HEK293T (cell line): ENCODE measurements around the gene KCNN3.
A peak's percentile ranks its signal among the peaks of the same experiment; 100 is the strongest.

Source experiments
- CTCF ChIA-PET: fragments of 350-600 bp; formaldehyde crosslinking; extraction: SDS; loops from one replicate; lab custom pipeline; 2021; ENCODE audit warnings: antibody characterized with exemption, inconsistent platforms; lab: Yijun Ruan, JAX
- POLR2A ChIA-PET: fragments of 350-600 bp; formaldehyde crosslinking; extraction: SDS; loops from one replicate; lab custom pipeline; 2020; ENCODE audit warnings: antibody characterized with exemption, inconsistent platforms; lab: Yijun Ruan, JAX
- DNase-seq: peaks from one replicate; pipeline ENCODE4 v3.0.0; 2012; ENCODE audit warnings: mixed read lengths; ENCODE audit errors: extremely low spot score
- ARNT ChIP-seq: fragments of 450-650 bp; IDR thresholded peaks from 2 replicates; pipeline ENCODE4 v1.6.1; 2017; ENCODE audit warnings: mild to moderate bottlenecking
- BHLHE40 ChIP-seq: fragments of 450-650 bp; IDR thresholded peaks from 2 replicates; pipeline ENCODE4 v1.6.1; 2016; ENCODE audit warnings: mild to moderate bottlenecking, moderate library complexity, borderline replicate concordance
- CTBP1 ChIP-seq: fragments of 450-650 bp; IDR thresholded peaks from 2 replicates; pipeline ENCODE4 v1.6.1; 2016; ENCODE audit warnings: borderline replicate concordance
- ELF4 ChIP-seq: fragments of 450-650 bp; IDR thresholded peaks from 2 replicates; pipeline ENCODE4 v1.6.1; 2017; ENCODE audit warnings: antibody characterized with exemption
- FOXA1 ChIP-seq: fragments of 450-650 bp; IDR thresholded peaks from 2 replicates; pipeline ENCODE4 v1.6.1; 2016; ENCODE audit warnings: mild to moderate bottlenecking
- FOXK2 ChIP-seq: fragments of 450-650 bp; IDR thresholded peaks from 2 replicates; pipeline ENCODE4 v1.6.1; 2016; ENCODE audit warnings: mild to moderate bottlenecking
- FOXM1 ChIP-seq: fragments of 450-650 bp; IDR thresholded peaks from 2 replicates; pipeline ENCODE4 v1.6.1; 2017; ENCODE audit warnings: mild to moderate bottlenecking, borderline replicate concordance
- HDGF ChIP-seq: fragments of 450-650 bp; IDR thresholded peaks from 2 replicates; pipeline ENCODE4 v1.6.1; 2017; ENCODE audit warnings: antibody characterized with exemption, borderline replicate concordance
- L3MBTL2 ChIP-seq: fragments of 450-650 bp; conservative IDR thresholded peaks from 2 replicates; pipeline ENCODE4 v1.6.1; 2016; ENCODE audit warnings: mild to moderate bottlenecking
- LEF1 ChIP-seq: fragments of 450-650 bp; IDR thresholded peaks from 2 replicates; pipeline ENCODE4 v1.6.1; 2017; ENCODE audit warnings: mild to moderate bottlenecking, borderline replicate concordance
- NFRKB ChIP-seq: fragments of 450-650 bp; IDR thresholded peaks from 2 replicates; pipeline ENCODE4 v1.6.1; 2016; ENCODE audit warnings: mild to moderate bottlenecking, moderate library complexity
- SP1 ChIP-seq: fragments of 450-650 bp; IDR thresholded peaks from 2 replicates; pipeline ENCODE4 v1.6.1; 2017
- SUZ12 ChIP-seq: fragments of 450-650 bp; IDR thresholded peaks from 2 replicates; pipeline ENCODE4 v1.6.1; 2016; ENCODE audit warnings: mild to moderate bottlenecking
- TARDBP ChIP-seq: fragments of 450-650 bp; IDR thresholded peaks from 2 replicates; pipeline ENCODE4 v1.6.1; 2016
- ZNF384 ChIP-seq: fragments of 450-650 bp; IDR thresholded peaks from 2 replicates; pipeline ENCODE4 v1.6.1; 2016
- TF ChIP-seq, protein P1 (sequence below): fragments of 450-650 bp; IDR thresholded peaks from 2 replicates; pipeline ENCODE4 v1.6.1; 2016

Gene KCNN3

DNA sequence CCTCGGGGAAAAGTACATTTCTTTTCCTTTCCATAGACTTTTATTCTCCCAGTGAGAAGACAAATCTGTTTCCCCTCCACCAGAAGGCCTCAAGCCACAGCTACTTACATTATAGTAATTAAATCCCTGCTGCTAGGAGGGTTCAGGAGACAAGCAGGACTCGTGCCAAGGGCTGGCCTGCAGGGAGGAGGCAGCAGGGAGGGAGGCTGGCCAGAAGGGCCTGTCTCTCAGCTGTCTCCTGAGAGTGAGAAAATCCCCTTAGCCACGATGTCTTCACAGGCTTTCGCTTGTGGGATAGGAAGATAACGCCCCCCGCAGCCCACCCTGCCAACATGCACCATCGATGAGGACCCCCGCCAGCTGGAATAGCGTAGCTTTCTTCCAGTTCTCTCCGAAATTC lies 14.0 kb downstream of the KCNN3 start:
- CTCF ChIA-PET = interaction anchor here (0.8 to 1.1 kb wide), 2 partner anchors 83 to 187 kb away, joined by 3 to 4 read pairs; no protein-coding TSS in a partner anchor

DNA sequence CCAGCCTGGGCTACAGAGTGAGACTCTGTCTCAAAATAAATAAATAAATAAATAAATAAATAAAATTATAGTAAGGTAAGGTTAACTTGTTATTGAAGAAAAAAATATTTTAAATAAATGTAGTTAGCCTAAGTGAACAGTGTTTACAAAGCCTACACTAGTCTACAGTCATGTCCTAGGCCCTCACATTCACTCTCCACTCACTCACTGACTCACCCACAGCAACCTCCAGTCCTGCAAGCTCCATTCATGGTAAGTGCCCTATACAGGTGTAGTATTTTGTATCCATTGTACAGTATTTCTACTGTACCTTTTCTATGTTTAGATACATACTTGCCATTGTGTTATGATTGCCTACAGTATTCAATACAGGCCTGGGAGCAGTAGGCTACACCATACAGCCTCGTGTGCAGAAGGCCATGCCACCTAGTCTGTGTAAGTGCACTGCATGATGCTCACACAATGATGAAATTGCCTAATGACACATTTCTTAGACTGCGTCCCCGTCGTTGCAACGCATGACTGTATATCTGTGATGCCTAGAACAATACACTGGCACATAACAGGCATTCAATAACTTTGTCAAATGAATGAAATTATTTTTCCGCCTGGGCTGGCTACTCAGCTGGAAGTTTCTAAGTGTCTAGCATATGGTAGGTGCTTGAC lies 14.8 kb downstream of the KCNN3 start:
- TF ChIP-seq ARNT (no peak), LEF1 (no peak), TARDBP (no peak), SP1 (no peak), ELF4 (no peak), FOXM1 (no peak), FOXK2 (no peak)
- no peak for DNase-seq
- ChIA-PET CTCF (no interaction called here), POLR2A (no interaction called here)

More for the DNA sequence above, 14.0 kb downstream of the KCNN3 start:
- TF ChIP-seq BHLHE40 (no peak), HDGF (no peak), LEF1 (no peak), TARDBP (no peak), FOXM1 (no peak), ARNT (no peak), CTBP1 (no peak), NFRKB (no peak), SP1 (no peak), FOXA1 (no peak), L3MBTL2 (no peak), SUZ12 (no peak), ELF4 (no peak), ZNF384 (no peak)
- POLR2A ChIA-PET = no interaction called here
- no peak for DNase-seq

DNA sequence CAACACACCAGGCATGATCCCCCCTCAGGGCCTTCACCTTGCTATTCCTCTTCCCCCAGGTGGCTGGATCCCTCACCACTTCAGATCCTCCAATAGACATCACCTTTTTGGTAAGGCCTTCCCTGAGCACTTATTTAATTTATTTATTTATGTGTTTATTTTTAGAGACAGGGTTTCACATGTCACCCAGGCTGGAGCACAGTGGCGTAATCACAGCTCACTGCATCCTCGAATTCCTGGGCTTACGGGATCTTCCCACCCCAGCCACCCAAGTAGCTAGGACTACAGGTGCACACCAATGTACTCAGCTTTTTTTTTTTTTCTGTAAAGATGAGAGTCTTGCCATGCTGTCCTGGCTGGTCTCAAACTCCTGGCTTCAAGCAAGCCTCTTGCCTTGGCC lies 17.2 kb downstream of the KCNN3 start:
- no peak for DNase-seq
- no peak for TF ChIP-seq FOXM1
- no peak for TF ChIP-seq LEF1
- no peak for TF ChIP-seq CTBP1
- no peak for TF ChIP-seq ELF4
- TF ChIP-seq NFRKB = no peak
- TF ChIP-seq ARNT = no peak
- TF ChIP-seq, protein P1, sequence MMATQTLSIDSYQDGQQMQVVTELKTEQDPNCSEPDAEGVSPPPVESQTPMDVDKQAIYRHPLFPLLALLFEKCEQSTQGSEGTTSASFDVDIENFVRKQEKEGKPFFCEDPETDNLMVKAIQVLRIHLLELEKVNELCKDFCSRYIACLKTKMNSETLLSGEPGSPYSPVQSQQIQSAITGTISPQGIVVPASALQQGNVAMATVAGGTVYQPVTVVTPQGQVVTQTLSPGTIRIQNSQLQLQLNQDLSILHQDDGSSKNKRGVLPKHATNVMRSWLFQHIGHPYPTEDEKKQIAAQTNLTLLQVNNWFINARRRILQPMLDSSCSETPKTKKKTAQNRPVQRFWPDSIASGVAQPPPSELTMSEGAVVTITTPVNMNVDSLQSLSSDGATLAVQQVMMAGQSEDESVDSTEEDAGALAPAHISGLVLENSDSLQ = no peak
- TF ChIP-seq HDGF = no peak
- CTCF ChIA-PET = interaction anchor here (0.6 to 1.2 kb wide), 3 partner anchors 9 to 16 kb away, joined by 3 to 4 read pairs (median 4); no protein-coding TSS in a partner anchor
- POLR2A ChIA-PET = interaction anchor here (0.9 kb wide), 1 partner anchor 17 kb away, joined by 3 read pairs; the partner anchor contains the start of gene KCNN3

DNA sequence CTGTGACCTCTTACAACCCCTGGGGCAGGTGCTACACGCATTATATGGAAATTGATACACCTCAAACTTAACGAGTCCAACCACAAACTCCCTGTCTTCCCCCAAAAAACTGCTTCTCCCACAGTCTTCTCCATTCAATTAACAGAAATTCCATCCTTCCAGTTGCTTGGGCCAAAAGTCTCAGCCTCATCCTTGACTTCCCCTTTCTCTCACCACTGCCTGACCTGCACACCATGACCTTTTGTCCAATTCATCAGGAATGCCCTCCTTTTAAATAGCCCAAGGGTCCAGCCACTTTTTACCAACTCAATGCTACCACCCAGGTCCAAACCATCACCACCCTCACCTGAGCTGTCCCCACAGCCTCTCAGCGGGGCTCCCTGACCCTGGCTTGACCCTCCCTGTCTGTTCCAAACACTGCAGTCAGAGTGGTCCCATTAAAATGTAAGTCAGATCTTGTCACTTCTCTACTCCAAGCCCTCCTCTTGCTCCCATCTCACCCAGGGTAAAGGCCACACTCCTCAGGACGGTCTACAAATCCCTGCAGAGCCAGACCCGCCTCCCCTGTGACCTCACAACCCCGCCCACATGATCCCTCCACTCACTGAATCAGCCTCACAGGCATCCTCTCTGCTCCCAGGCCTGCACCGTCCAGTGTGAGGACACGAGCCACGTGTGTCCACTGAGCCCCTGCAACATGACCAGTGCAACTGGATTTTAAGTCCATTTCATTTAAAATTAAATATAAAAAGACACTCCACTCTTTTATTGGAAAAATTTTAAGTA lies 18.5 kb downstream of the KCNN3 start:
- TF ChIP-seq FOXK2 = no peak
- POLR2A ChIA-PET = no interaction called here
- DNase-seq = peak; percentile 48
- CTCF ChIA-PET = no interaction called here

DNA sequence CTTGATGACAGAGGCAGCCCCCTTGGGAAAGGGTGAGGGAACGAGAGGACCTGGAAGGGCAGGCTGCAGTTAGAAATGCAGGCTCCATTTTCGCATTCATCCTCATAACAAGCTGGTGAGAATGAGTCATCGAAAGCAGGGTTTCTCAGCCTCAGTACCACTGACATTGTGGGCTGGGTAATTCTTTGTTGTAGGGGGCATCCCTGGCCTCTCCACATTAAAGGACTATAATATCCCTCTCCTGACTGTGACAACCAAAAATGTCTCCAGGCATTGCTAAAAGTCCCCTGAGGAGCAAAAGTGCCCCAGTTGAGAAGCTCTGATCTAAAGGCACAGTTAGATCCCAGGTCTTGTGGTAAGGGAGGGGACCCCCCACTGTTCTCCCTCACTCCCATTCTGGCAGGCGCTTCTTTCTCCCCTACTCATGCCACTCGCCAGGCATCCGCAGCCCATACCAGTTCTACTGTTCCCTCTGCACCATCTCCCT lies 20.4 kb downstream of the KCNN3 start:
- TF ChIP-seq ELF4 = no peak
- no peak for TF ChIP-seq SUZ12
- TF ChIP-seq HDGF = no peak
- no peak for TF ChIP-seq FOXK2
- no peak for TF ChIP-seq ARNT
- TF ChIP-seq BHLHE40 = no peak
- no peak for TF ChIP-seq LEF1
- TF ChIP-seq, protein P1 = no peak
- TF ChIP-seq NFRKB = no peak
- no peak for TF ChIP-seq CTBP1
- TF ChIP-seq FOXA1 = no peak
- TF ChIP-seq TARDBP = no peak
- TF ChIP-seq ZNF384 = no peak
- no peak for TF ChIP-seq SP1
- no peak for TF ChIP-seq L3MBTL2
- no peak for DNase-seq
- CTCF ChIA-PET = interaction anchor here (1.4 kb wide), 1 partner anchor 13 kb away, joined by 6 read pairs; no protein-coding TSS in a partner anchor
- POLR2A ChIA-PET = interaction anchor here (0.8 kb wide), 1 partner anchor 9 kb away, joined by 3 read pairs; no protein-coding TSS in a partner anchor

DNA sequence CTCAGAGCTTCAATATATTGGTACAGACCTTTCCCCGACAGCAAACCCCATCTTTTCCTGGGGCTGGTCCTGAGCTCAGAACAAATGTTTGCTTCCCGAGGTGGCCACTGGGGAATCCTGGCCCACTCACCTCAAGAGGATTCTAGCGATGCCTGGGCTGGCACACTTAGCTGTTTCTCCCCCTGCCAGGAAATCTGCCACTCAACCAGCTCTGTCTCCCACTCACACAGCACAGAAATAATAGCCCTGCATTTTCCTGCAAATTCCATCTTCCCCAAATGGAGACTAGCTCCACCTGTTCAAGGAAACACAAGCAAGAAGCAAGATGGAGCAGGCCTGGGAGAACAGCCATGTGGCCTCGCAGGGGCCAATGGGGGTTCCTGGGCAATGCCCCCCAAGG lies 21.1 kb downstream of the KCNN3 start:
- DNase-seq = no peak
- POLR2A ChIA-PET = no interaction called here
- TF ChIP-seq NFRKB = no peak
- TF ChIP-seq L3MBTL2 = no peak
- CTCF ChIA-PET = no interaction called here

DNA sequence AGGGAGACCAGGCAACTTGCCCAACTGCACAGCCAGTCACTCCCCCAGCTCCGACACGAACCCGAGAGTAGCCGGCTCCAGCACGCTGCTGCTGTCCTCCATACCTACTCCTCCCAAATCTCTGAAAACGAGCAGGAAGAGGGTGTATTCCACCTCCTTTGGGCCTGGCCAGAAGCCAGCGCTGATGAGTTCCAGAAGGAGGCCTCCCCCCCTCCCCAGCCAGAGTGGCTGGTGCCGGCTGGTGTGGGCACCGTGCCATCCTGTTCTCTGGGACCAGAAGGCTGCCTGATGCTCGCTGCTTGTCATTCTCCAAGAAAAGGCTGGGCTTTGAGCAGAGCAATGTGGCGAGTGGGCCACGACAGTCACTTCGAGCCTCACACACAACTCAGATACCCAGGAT lies 22.2 kb downstream of the KCNN3 start:
- ChIA-PET CTCF (no interaction called here), POLR2A (no interaction called here)
- TF ChIP-seq NFRKB (no peak), L3MBTL2 (no peak), SP1 (no peak), HDGF (no peak), LEF1 (no peak), TARDBP (no peak), FOXK2 (no peak), CTBP1 (no peak), ZNF384 (no peak), ARNT (no peak), FOXA1 (no peak), SUZ12 (no peak), BHLHE40 (no peak), ELF4 (no peak)
- TF ChIP-seq, protein P1 = no peak
- no peak for DNase-seq
